Vagina (tissue), 2 donors: Measurements from ENCODE around the gene COL26A1. TPM values are rescaled to one million over a fixed set of nuclear protein-coding genes. Genes with fewer than 3 reads are reported as not detected.
A peak's percentile ranks its signal among the peaks of the same experiment; 100 is the strongest.

ENCODE experiments used
- DNase-seq, 2 donors: peaks; one replicate each; pipeline ENCODE4 v3.0.0-alpha.2; 2017; ENCODE audit errors: extremely low spot score in 2 of 2
- H3K27ac ChIP-seq: fragments of 200-600 bp; sonication (generic); one replicate; pipeline ENCODE4 v1.5.1; 2019
- H3K27me3 ChIP-seq: fragments of 200-600 bp; sonication (generic); one replicate; pipeline ENCODE4 v1.5.1; 2019
- H3K36me3 ChIP-seq, 2 donors: fragments of 200-600 bp; sonication (generic); one replicate each; pipeline ENCODE4 v1.5.1; 2017 to 2019
- H3K4me1 ChIP-seq: fragments of 200-600 bp; sonication (generic); one replicate; pipeline ENCODE4 v1.5.1; 2019
- H3K4me3 ChIP-seq, 2 donors: fragments of 200-600 bp; sonication (generic); 1 replicate in 1 of 2; 2 replicates in 1 of 2; pipeline ENCODE4 v1.5.1; 2016 to 2019
- H3K9me3 ChIP-seq: fragments of 200-600 bp; sonication (generic); one replicate; pipeline ENCODE4 v1.5.1; 2019
- CTCF ChIP-seq, 3 experiments: fragments of 450-650 bp in 2 of 3; fragments of 200-600 bp in 1 of 3; sonication (generic) in 1 of 3; IDR thresholded peaks; one replicate each; pipeline ENCODE4 v1.5.1; 2017 to 2019; ENCODE audit warnings: antibody characterized with exemption in 3 of 3, mild to moderate bottlenecking in 2 of 3, moderate library complexity in 2 of 3
- POLR2A ChIP-seq, 2 donors: fragments of 450-650 bp; IDR thresholded peaks; one replicate each; pipeline ENCODE4 v1.6.1; 2017; ENCODE audit warnings: antibody characterized with exemption in 2 of 2, mild to moderate bottlenecking in 2 of 2, moderate library complexity in 2 of 2
- POLR2AphosphoS5 ChIP-seq, 2 donors: sonication (generic); formaldehyde crosslinking; IDR thresholded peaks; one replicate each; pipeline ENCODE4 v1.9.0; 2017; ENCODE audit warnings: antibody characterized with exemption in 2 of 2, mild to moderate bottlenecking in 2 of 2, low read depth in 1 of 2; ENCODE audit not compliant: insufficient read depth in 1 of 2
- intact Hi-C: fragments of 100-400 bp; cut with DNase I; formaldehyde crosslinking; loops from one replicate; pipeline ENCODE4 v1.15.1; 2023
- total RNA-seq: library from RNA; depleted of rRNA; stranded (reverse); fragments of >200 nt; gene quantifications from one replicate; pipeline ENCODE4 v1.2.3, GENCODE V29; 2016

The COL26A1 gene
- total RNA-seq, 1 donor from 2014 or later = not detected

GRCh38 chr7:101581891-101582290 lies 219.2 kb downstream of the COL26A1 start:
- Histone ChIP-seq H3K27ac (no peak overlapping the region), H3K4me3 (no peak overlapping the region), H3K36me3 (no peaks in the 10 kb centered on the region), H3K4me1 (no peaks in the 10 kb centered on the region), H3K27me3 (no peaks in the 10 kb centered on the region), H3K9me3 (peaks cover 5% of the 10 kb centered on the region)
- DNase-seq = peak; percentile 52 to 61
- intact Hi-C loops = no loop called here
- TF ChIP-seq CTCF (IDR thresholded peaks at IDR 0.05) = no peak
- no peak for TF ChIP-seq POLR2A (IDR thresholded peaks at IDR 0.05)
- no peak for TF ChIP-seq POLR2AphosphoS5 (IDR thresholded peaks at IDR 0.05; ENCODE audit: insufficient read depth in 1 of 2, low read depth in 1 of 2)

- peaks cover 6% of the 10 kb centered on the region for H3K4me1 ChIP-seq
- H3K36me3 ChIP-seq = no peaks in the 10 kb centered on the region
- peaks cover 5% of the 10 kb centered on the region for H3K9me3 ChIP-seq
- no peaks in the 10 kb centered on the region for H3K27me3 ChIP-seq
- no peak overlapping the region for H3K4me3 ChIP-seq
- peak; percentile 58 to 76 for DNase-seq
- no peak for TF ChIP-seq POLR2AphosphoS5 (IDR thresholded peaks at IDR 0.05; ENCODE audit: insufficient read depth in 1 of 2, low read depth in 1 of 2)
- TF ChIP-seq CTCF (IDR thresholded peaks at IDR 0.05) = no peak
- no peak for TF ChIP-seq POLR2A (IDR thresholded peaks at IDR 0.05)
- intact Hi-C loops = no loop called here
- H3K27ac ChIP-seq = no peak overlapping the region
Measured at GRCh38 chr7:101582971-101583370, 220.3 kb downstream of the COL26A1 start.

- no peaks in the 10 kb centered on the region for H3K27me3 ChIP-seq
- intact Hi-C loops = no loop called here
- H3K4me1 ChIP-seq = peaks cover 6% of the 10 kb centered on the region
- no peaks in the 10 kb centered on the region for H3K36me3 ChIP-seq
- no peak overlapping the region for H3K4me3 ChIP-seq
- peak; percentile 75 to 91 for DNase-seq
- peaks cover 5% of the 10 kb centered on the region for H3K9me3 ChIP-seq
- TF ChIP-seq CTCF (IDR thresholded peaks at IDR 0.05) (no peak), POLR2AphosphoS5 (IDR thresholded peaks at IDR 0.05; ENCODE audit: insufficient read depth in 1 of 2, low read depth in 1 of 2) (no peak), POLR2A (IDR thresholded peaks at IDR 0.05) (no peak)
- no peak overlapping the region for H3K27ac ChIP-seq
Measured at GRCh38 chr7:101586078-101586905, 223.6 kb downstream of the COL26A1 start.

GRCh38 chr7:101586906-101587677 lies 224.4 kb downstream of the COL26A1 start:
- Histone ChIP-seq H3K27ac (no peak overlapping the region), H3K4me3 (no peak overlapping the region), H3K4me1 (peaks cover 6% of the 10 kb centered on the region), H3K27me3 (no peaks in the 10 kb centered on the region), H3K36me3 (no peaks in the 10 kb centered on the region), H3K9me3 (peaks cover 5% of the 10 kb centered on the region)
- peak; percentile 49 to 58 for DNase-seq
- TF ChIP-seq POLR2AphosphoS5 (IDR thresholded peaks at IDR 0.05; ENCODE audit: insufficient read depth in 1 of 2, low read depth in 1 of 2) (no peak), POLR2A (IDR thresholded peaks at IDR 0.05) (no peak), CTCF (IDR thresholded peaks at IDR 0.05) (no peak)
- intact Hi-C loops = no loop called here
